ENCODE measurements around the gene NMUR1.

- no peak for TF ChIP-seq CTCF (IDR thresholded peaks at IDR 0.05)
- no peak for TF ChIP-seq POLR2A (IDR thresholded peaks at IDR 0.05)
Observed at GRCh38 chr2:231476920-231477319, 53.3 kb downstream of the NMUR1 start.
